GM19324 (cell line): ENCODE data around the gene TMEM108.

Experiments used
- ATAC-seq: cut with Tn5 transposase; IDR thresholded peaks from one replicate; pipeline ENCODE4 v1.9.1; 2021; ENCODE audit warnings: mild to moderate bottlenecking, moderate library complexity; ENCODE audit not compliant: unreplicated experiment, low FRiP score

TMEM108 gene

GRCh38 chr3:133269393-133269792 is 231.2 kb downstream of the TMEM108 start:
- ATAC-seq = no peak

- no peak for ATAC-seq
Observed at GRCh38 chr3:133270631-133271030, 232.4 kb downstream of the TMEM108 start.

- no peak for ATAC-seq
Observed at GRCh38 chr3:133271042-133271441, 232.9 kb downstream of the TMEM108 start.

GRCh38 chr3:133271539-133271938 is 233.3 kb downstream of the TMEM108 start:
- no peak for ATAC-seq

GRCh38 chr3:133273346-133273745 is 235.2 kb downstream of the TMEM108 start:
- no peak for ATAC-seq

GRCh38 chr3:133274477-133274876 is 236.3 kb downstream of the TMEM108 start:
- ATAC-seq = no peak

- no peak for ATAC-seq
Observed at GRCh38 chr3:133276594-133276993, 238.4 kb downstream of the TMEM108 start.

GRCh38 chr3:133277813-133278212 is 239.6 kb downstream of the TMEM108 start:
- ATAC-seq = no peak

- no peak for ATAC-seq
Observed at GRCh38 chr3:133278260-133279043, 240.3 kb downstream of the TMEM108 start.

- no peak for ATAC-seq
Observed at GRCh38 chr3:133280586-133280985, 242.4 kb downstream of the TMEM108 start.

- ATAC-seq = no peak
Observed at GRCh38 chr3:133282236-133282635, 244.0 kb downstream of the TMEM108 start.

GRCh38 chr3:133283958-133284807 is 246.0 kb downstream of the TMEM108 start:
- no peak for ATAC-seq

GRCh38 chr3:133289322-133289721 is 251.1 kb downstream of the TMEM108 start:
- no peak for ATAC-seq

GRCh38 chr3:133292296-133292695 is 254.1 kb downstream of the TMEM108 start:
- ATAC-seq = no peak

- ATAC-seq = no peak
Observed at GRCh38 chr3:133293397-133294110, 255.4 kb downstream of the TMEM108 start.

- ATAC-seq = no peak
Observed at GRCh38 chr3:133294253-133294652, 256.1 kb downstream of the TMEM108 start.

GRCh38 chr3:133295199-133295901 is 257.2 kb downstream of the TMEM108 start:
- ATAC-seq = no peak

- no peak for ATAC-seq
Observed at GRCh38 chr3:133295944-133296917, 258.0 kb downstream of the TMEM108 start.

- no peak for ATAC-seq
Observed at GRCh38 chr3:133296981-133297380, 258.8 kb downstream of the TMEM108 start.
